Right cardiac atrium (tissue), 5 donors: ENCODE measurements around the gene TRAP1. TPM values are rescaled to one million over a fixed set of nuclear protein-coding genes. Genes with fewer than 3 reads are reported as not detected.

ENCODE experiments used
- ATAC-seq, 2 donors: fragments of 200-7000 bp; cut with Tn5 transposase; one replicate each; pipeline versions ENCODE4 v1.8.0 to v1.9.1; 2020; ENCODE audit warnings: moderate library complexity in 2 of 2, mild to moderate bottlenecking in 1 of 2
- DNase-seq, 3 donors: peaks; one replicate each; pipeline ENCODE4 v3.0.0-alpha.2; 2020
- H3K27ac ChIP-seq: one replicate; pipeline ENCODE4 v1.5.1; 2013; ENCODE audit warnings: mild to moderate bottlenecking, low read length, control low read depth, moderate library complexity
- H3K27me3 ChIP-seq: one replicate; pipeline ENCODE4 v1.6.1; 2013; ENCODE audit not compliant: control insufficient read depth, insufficient read depth
- H3K4me1 ChIP-seq: one replicate; pipeline ENCODE4 v1.6.1; 2013; ENCODE audit warnings: low read length; ENCODE audit not compliant: control insufficient read depth, insufficient read depth
- H3K4me3 ChIP-seq: one replicate; pipeline ENCODE4 v1.5.1; 2013; ENCODE audit warnings: low read length, control low read depth
- H3K9me3 ChIP-seq: one replicate; pipeline ENCODE4 v1.6.1; 2013; ENCODE audit warnings: low read length; ENCODE audit not compliant: control insufficient read depth
- WGBS: extraction: QIAGEN DNeasy Blood & Tissue Kit; methylation state at CpG from one replicate; pipeline ENCODE4 v1.1.7; 2013; 5-methylcytosine and 5-hydroxymethylcytosine counted together
- intact Hi-C, 4 donors: fragments of 100-400 bp; cut with DNase I; formaldehyde crosslinking; loops; one replicate each; pipeline versions ENCODE4 v1.11.0 to v1.14.0; 2022 to 2023
- polyA plus RNA-seq: library from polyadenylated mRNA; stranded (reverse); fragments of 200-250 nt; gene quantifications from one replicate; pipeline ENCODE4 v1.2.3, GENCODE V29; 2013
- total RNA-seq, 4 donors: library from RNA; stranded (reverse); fragmentation: NEBNext Ultra II Directional; extraction: Animal tissue kit (Norgen Biotek cat#: 25700); gene quantifications; one replicate each; pipeline ENCODE4 v1.2.1, GENCODE V29; 2021
- donor health status: healthy with polysubstance abuse.
- donor health status: DM: no; HTN: yes; CAD: no.
- donor health status: DM: no; HTN: no; CAD: no.
- donor health status: DM: no; HTN: yes; CAD: no; lungs with severe emphysema.
- donor health status: DM: yes; HTN: yes; CAD: no.

TRAP1 gene
- total and polyA plus RNA-seq, 5 donors = 71.0 to 108 (median 96.0) TPM

GRCh38 chr16:3673201-3673600 is 44.1 kb downstream of the TRAP1 start:
- 94% methylated on average over 18 of the region's 18 CpGs for WGBS
- Histone ChIP-seq H3K4me1 (no peaks in the 10 kb centered on the region), H3K27ac (no peak overlapping the region), H3K9me3 (no peaks in the 10 kb centered on the region), H3K27me3 (no peaks in the 10 kb centered on the region), H3K4me3 (no peak overlapping the region)
- ATAC-seq (no peak), DNase-seq (peak in 1 of 3 donors; percentile 4)
- intact Hi-C loops = no loop called here

- ATAC-seq = no peak
- Histone ChIP-seq H3K4me1 (no peaks in the 10 kb centered on the region), H3K27ac (no peak overlapping the region), H3K9me3 (no peaks in the 10 kb centered on the region), H3K4me3 (no peak overlapping the region), H3K27me3 (no peaks in the 10 kb centered on the region)
- 95% methylated on average over 26 of the region's 26 CpGs for WGBS
- DNase-seq = peak in 1 of 3 donors; percentile 17
- intact Hi-C loops = no loop called here
Observed at GRCh38 chr16:3672571-3673041, 44.7 kb downstream of the TRAP1 start.

- H3K4me3 ChIP-seq = no peak overlapping the region
- H3K4me1 ChIP-seq = no peaks in the 10 kb centered on the region
- no peaks in the 10 kb centered on the region for H3K9me3 ChIP-seq
- no peaks in the 10 kb centered on the region for H3K27me3 ChIP-seq
- ATAC-seq = peak in 1 of 2 donors; percentile 8
- H3K27ac ChIP-seq = no peak overlapping the region
- 92% methylated on average over 11 of the region's 11 CpGs for WGBS
- peak in 1 of 3 donors; percentile 28 for DNase-seq
- intact Hi-C loops = no loop called here
Observed at GRCh38 chr16:3671424-3671823, 45.9 kb downstream of the TRAP1 start.

GRCh38 chr16:3670711-3671110 is 46.6 kb downstream of the TRAP1 start:
- DNase-seq (peak in 1 of 3 donors; percentile 23), ATAC-seq (no peak)
- Histone ChIP-seq H3K27ac (no peak overlapping the region), H3K27me3 (no peaks in the 10 kb centered on the region), H3K4me1 (no peaks in the 10 kb centered on the region), H3K4me3 (no peak overlapping the region), H3K9me3 (no peaks in the 10 kb centered on the region)
- intact Hi-C loops = no loop called here
- WGBS = 92% methylated on average over 13 of the region's 13 CpGs

- 85% methylated on average over 10 of the region's 10 CpGs for WGBS
- intact Hi-C loops = no loop called here
- Histone ChIP-seq H3K9me3 (no peaks in the 10 kb centered on the region), H3K27ac (no peak overlapping the region), H3K27me3 (no peaks in the 10 kb centered on the region), H3K4me3 (no peak overlapping the region), H3K4me1 (no peaks in the 10 kb centered on the region)
- no peak for ATAC-seq
- DNase-seq = peak in 1 of 3 donors; percentile 11
Observed at GRCh38 chr16:3669082-3669481, 48.2 kb downstream of the TRAP1 start.

GRCh38 chr16:3668626-3669025 is 48.7 kb downstream of the TRAP1 start:
- peak in 1 of 3 donors; percentile 12 for DNase-seq
- ATAC-seq = no peak

GRCh38 chr16:3665508-3665907 is 51.8 kb downstream of the TRAP1 start:
- ATAC-seq (no peak), DNase-seq (peak in 1 of 3 donors; percentile 20)
- Histone ChIP-seq H3K4me1 (no peaks in the 10 kb centered on the region), H3K4me3 (no peak overlapping the region), H3K9me3 (no peaks in the 10 kb centered on the region), H3K27me3 (no peaks in the 10 kb centered on the region), H3K27ac (no peak overlapping the region)
- intact Hi-C loops = no loop called here
- 80% methylated on average over 6 of the region's 6 CpGs for WGBS

More at GRCh38 chr16:3668626-3669025, 48.7 kb downstream of the TRAP1 start:
- H3K4me1 ChIP-seq = no peaks in the 10 kb centered on the region
- no peak overlapping the region for H3K4me3 ChIP-seq
- intact Hi-C loops = no loop called here
- no peak overlapping the region for H3K27ac ChIP-seq
- WGBS = 91% methylated on average over 11 of the region's 11 CpGs
- no peaks in the 10 kb centered on the region for H3K9me3 ChIP-seq
- H3K27me3 ChIP-seq = no peaks in the 10 kb centered on the region

- intact Hi-C loops = no loop called here
Observed at GRCh38 chr16:3664187-3664896, 53.0 kb downstream of the TRAP1 start.

GRCh38 chr16:3662601-3663000 is 54.7 kb downstream of the TRAP1 start:
- Histone ChIP-seq H3K27ac (no peak overlapping the region), H3K9me3 (no peaks in the 10 kb centered on the region), H3K27me3 (no peaks in the 10 kb centered on the region), H3K4me1 (no peaks in the 10 kb centered on the region), H3K4me3 (no peak overlapping the region)
- WGBS = 90% methylated on average over 17 of the region's 17 CpGs
- peak in 1 of 3 donors; percentile 28 for DNase-seq
- intact Hi-C loops = no loop called here
- ATAC-seq = no peak

More at GRCh38 chr16:3664187-3664896, 53.0 kb downstream of the TRAP1 start:
- Histone ChIP-seq H3K4me1 (no peaks in the 10 kb centered on the region), H3K9me3 (no peaks in the 10 kb centered on the region), H3K27me3 (no peaks in the 10 kb centered on the region), H3K4me3 (no peak overlapping the region), H3K27ac (no peak overlapping the region)
- peak in 1 of 2 donors; percentile 25 for ATAC-seq
- peak in 2 of 3 donors; percentile 31 to 46 for DNase-seq
- 97% methylated on average over 31 of the region's 31 CpGs for WGBS

- Histone ChIP-seq H3K9me3 (no peaks in the 10 kb centered on the region), H3K4me3 (no peak overlapping the region), H3K27ac (no peak overlapping the region), H3K4me1 (no peaks in the 10 kb centered on the region), H3K27me3 (no peaks in the 10 kb centered on the region)
- intact Hi-C loops = no loop called here
- ATAC-seq = no peak
- 93% methylated on average over 13 of the region's 13 CpGs for WGBS
- no peak for DNase-seq
Observed at GRCh38 chr16:3661922-3662321, 55.4 kb downstream of the TRAP1 start.

- intact Hi-C loops = no loop called here
- 88% methylated on average over 12 of the region's 12 CpGs for WGBS
- H3K4me1 ChIP-seq = no peaks in the 10 kb centered on the region
- H3K9me3 ChIP-seq = no peaks in the 10 kb centered on the region
- no peak for DNase-seq
- H3K27me3 ChIP-seq = no peaks in the 10 kb centered on the region
- ATAC-seq = no peak
- H3K27ac ChIP-seq = no peak overlapping the region
- H3K4me3 ChIP-seq = no peak overlapping the region
Observed at GRCh38 chr16:3661311-3661710, 56.0 kb downstream of the TRAP1 start.
